M059J (cell line): ENCODE data around the gene SKI. TPM values are rescaled to one million over a fixed set of nuclear protein-coding genes. Genes with fewer than 3 reads are reported as not detected.
"Not testable (repeated sequence)": the region's sequence is repeated elsewhere in the genome, so short reads cannot be mapped to it uniquely, and the experiment has no call there.

Experiments
- DNase-seq: peaks from one replicate; pipeline ENCODE4 v3.0.0-alpha.2; 2012; ENCODE audit warnings: low read depth
- total RNA-seq: library from RNA; depleted of rRNA; stranded (reverse); fragments of >200 nt; shearing (Covaris generic); gene quantifications from 2 replicates; pipeline ENCODE4 v1.2.3, GENCODE V29; 2014

SKI gene
- total RNA-seq, 1 experiment from 2014 or later: 13.8 TPM

DNA sequence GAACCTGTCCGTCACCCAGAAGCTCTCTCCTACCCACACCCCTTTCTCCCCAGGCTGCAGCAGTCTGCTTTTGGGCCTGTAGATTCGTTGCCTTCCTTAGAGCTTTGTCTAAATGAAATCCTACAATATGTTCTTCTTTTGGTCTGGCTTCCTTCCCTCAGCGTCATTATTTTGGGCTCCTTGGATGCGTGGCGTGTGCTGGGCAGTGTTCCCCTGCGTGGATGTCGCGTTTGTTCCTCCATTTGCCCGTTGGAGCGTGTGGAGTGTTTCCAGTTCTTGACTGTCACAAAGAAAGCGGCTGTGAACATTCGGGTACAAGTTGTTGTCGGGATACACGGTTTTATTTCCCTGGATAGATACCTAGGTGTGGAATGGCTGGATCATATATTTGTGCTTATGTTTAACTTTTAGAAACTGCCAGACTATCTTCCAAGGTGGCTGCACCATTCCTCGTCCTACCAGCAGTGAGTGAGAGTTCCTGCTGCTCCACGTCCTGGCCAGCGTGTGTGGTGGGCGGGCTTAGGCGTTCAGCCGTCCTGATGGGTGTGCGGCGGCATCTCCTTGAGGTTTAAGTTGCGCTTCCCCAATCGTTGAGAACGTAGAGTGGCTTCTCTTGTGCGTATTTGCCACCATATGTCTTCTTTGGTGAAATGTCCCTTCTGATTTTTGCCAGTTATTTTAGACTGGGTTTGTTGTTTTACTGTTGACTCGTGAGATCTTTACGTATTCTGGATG, 31.7 kb downstream of the SKI start:
- DNase-seq: no peak

DNA sequence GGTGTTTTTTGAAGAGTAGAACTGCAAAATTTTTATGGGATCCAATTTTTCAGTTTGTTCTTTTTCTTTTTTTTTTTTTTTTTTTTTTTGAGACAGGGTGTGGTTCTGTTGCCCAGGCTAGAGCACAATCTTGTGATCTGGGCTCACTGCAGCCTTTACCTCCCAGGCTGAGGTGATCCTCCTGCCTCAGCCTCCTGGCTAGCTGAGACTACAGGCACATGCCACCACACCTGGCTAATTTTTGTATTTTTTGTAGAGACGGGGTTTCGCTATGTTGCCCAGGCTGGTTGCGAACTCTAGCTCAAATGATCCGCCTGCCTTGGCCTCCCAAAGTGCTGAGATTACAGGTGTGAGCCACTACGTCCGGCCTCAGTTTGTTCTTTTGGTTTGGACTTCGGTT, 32.4 kb downstream of the SKI start:
- DNase-seq: not testable (repeated sequence)

DNA sequence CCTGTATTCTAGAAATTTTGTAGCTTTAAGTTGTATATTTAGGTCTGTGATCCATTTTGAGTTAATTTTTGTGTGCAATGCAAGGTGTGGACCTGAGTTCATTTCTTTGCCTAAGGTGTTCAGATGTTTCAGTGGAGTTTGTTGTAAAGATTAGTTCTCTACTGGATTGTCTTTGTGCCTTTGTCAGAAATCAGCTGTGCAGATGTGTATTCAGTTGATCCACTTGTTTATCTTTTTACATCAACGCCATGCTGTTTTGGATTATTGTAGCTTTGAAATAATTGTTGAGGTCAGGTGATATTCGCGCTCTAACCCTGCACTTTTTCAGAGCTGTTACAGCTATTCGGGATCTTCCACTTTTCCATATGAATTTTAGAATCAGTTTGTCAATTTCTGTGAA, 32.8 kb downstream of the SKI start:
- DNase-seq: no peak

DNA sequence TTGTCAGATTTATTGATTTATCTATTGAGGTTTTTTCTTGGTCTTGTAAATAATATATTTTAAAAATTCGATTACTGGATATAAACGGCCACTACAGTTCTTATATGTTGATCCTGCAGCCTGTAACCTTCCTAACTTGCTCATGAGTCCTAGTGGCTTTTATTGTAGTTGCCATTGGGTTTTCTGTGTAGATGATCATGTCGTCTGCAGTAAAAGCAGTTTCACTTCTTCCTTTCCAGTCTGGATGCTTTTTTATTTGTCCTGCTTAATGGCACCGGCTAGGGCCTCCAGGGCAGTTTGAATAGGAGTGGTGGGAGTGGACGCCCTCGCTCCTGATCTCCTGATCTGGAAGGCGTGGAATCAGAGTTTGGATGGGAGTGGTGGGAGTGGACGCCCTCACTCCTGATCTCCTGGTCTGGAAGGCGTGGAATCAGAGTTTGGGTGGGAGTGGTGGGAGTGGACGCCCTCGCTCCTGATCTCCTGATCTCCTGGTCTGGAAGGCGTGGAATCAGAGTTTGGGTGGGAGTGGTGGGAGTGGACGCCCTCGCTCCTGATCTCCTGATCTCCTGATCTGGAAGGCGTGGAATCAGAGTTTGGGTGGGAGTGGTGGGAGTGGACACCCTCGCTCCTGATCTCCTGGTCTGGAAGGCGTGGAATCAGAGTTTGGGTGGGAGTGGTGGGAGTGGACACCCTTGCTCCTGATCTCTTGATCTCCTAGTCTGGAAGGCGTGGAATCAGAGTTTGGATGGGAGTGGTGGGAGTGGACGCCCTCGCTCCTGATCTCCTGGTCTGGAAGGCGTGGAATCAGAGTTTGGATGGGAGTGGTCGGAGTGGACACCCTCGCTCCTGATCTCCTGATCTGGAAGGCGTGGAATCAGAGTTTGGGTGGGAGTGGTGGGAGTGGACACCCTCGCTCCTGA, 33.6 kb downstream of the SKI start:
- not testable (repeated sequence) for DNase-seq

DNA sequence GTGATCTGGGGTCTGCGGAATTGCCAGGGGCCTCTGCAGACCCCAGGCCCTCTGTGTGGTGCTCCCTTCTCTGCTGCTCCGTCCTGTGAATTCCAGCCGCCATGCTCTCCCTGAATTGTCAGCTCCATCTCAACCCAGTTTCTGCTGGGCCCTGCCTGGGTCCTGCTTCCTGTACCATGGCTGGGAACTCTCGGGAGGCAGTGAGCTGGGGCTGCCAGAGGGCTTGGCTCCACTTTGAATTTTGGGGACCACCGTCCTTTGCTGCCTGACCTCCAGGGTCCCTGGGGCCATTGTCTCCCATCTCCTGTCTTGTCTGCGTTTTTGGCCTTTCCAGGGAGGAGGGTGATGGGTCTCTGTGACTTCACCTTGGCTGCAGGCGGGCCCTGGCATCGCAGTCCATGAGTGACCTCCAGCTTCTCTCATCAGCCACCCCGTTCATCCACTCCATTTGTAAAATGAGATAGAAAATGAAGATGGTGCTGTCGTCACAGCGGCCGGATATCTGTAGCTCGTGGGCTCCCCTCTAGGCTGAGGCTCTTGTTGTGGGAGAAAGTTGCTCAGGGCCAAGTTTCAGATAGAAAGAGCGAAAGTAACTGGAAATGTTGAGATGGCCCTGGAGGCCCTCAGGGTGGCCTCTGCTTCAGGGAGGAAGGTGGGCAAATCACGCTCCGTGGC, 38.3 kb downstream of the SKI start:
- no peak for DNase-seq

DNA sequence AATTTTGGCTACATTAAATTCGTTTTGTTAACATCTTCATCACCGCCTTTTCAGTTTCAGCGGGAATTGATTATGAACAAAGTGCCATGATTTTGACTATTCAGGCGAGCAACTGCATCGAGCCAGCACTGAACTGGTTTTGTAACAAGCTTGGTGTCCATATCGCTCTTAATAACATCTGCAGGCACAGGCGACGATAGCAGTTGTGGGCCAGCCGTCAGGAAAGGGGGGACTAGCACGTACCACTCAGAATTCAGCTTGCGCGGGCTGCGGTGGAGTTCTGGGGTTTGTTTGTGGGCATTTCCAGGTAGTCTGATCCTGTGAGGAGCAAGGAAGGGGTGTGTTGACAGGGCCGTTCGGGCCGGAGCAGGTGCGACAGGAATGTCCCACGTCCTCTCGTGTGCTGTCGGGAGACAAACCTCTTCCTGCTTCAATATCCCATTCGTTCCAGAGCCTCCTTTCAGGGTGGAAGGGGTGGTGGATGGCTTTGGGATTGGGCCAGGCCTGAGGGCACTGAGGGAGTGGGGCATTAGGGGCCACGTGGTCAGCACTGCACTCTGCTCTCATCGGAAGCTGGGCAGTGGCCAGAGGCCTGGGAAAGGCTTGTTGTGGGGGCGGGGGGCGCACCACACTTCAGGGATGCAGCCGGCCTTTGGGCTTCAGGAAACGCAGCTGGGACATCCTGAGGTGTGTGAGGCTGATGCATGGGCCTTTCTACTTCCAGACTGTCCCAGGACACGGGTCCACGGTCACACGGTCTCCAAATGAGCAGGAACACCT, 39.1 kb downstream of the SKI start:
- no peak for DNase-seq

DNA sequence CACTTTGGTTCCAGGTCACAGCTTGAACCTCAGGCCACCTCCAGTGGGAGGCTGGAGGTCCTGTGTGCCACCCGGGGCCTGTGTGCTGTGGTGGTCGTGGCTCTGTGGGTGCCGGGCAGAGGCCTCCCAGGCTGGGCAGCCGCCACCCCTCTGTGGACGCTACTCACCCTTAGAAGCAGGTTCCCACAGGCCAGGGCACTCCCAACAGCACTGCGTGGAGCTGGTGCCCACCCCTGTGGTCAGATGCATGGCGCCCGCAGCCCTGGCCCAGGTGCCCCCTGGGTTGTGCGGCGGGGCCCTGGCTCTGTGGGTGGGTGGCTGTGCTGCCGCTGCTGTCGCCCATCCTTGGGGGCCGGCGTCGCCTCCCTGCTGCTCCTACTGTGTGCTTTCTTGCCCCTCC, 39.7 kb downstream of the SKI start:
- no peak for DNase-seq

DNA sequence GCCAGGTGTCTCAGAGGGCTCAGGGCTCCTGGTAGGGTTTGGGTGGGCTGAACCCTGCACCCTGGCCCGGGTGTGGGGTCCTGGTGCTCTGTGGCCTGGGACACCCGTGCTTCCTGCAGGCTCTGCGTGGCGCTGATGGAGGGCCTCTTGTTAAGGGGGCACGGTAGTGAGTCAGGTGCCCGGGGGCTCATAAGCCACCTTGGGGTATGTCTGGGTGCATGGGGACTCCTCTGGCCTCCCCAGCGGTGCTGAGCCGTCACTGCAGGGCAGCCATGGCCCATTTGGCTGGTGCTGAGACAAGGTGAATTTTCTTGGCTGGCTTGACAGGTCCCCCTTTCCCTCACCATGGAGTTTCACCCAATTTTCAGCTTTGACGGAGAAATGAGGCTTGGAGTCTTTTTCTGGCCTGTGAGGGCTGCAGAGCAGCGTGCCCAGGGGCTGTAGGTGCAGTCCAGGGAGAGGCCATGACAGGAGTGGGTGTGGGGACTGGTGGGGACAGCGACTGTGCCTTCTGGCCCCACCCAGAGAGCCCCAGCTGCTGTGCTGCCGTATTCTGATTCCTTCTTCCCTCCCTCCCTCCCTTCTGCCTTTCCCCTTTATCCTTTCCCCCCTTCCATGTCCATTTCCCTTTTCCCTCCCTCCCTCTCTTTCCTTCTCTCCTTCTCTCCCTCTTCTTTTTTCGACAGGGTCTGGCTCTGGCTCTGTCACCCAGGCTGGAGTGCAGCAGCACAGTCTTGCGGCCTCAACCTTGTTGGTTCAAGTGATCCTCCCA, 40.4 kb downstream of the SKI start:
- no peak for DNase-seq

DNA sequence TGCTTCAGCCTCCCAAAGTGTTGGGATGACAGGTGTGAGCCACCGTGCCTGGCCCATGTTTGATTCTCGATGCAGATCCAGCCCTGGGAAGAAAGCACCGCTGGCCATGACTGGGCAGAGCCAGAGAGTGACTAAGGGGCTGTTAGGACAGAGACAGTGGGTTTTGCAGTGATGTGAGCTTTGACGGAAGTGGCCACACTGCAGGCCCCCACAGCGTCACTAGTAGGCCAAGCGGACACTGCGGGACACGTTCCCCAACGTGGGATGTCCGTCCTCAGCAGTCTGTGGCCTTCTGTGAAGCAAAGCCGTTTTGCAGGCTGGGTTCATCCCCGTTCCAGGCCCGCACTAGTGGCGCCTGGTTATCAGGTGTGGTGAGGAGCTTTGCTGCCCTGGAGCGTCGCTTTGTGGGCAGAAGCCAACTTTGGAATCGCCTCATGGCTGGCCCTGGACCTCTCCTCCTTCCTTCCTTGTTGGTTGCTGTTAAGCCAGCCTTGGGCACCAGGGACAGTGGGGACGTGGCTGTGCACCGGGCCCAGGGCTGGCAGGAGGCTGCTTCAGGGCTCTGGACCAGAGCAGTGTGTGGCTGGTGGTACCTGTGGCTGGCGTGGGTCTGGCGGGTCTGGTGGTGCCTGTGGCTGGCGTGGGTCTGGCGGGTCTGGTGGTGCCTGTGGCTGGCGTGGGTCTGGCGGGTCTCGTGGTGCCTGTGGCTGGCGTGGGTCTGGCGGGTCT, 41.2 kb downstream of the SKI start:
- no peak for DNase-seq

DNA sequence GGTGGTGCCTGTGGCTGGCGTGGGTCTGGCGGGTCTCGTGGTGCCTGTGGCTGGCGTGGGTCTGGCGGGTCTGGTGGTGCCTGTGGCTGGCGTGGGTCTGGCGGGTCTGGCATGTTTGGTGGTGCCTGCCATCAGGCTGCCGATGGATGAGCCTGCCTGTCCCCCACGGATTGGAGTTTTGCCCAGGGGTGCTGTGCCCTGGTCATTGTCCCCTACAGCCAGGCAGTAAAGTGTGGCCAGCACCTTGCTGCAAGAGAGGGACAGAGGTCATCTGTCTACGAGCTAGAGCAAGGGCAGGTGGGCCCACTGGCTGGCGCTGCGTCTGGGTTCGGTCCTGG, 41.8 kb downstream of the SKI start:
- no peak for DNase-seq

DNA sequence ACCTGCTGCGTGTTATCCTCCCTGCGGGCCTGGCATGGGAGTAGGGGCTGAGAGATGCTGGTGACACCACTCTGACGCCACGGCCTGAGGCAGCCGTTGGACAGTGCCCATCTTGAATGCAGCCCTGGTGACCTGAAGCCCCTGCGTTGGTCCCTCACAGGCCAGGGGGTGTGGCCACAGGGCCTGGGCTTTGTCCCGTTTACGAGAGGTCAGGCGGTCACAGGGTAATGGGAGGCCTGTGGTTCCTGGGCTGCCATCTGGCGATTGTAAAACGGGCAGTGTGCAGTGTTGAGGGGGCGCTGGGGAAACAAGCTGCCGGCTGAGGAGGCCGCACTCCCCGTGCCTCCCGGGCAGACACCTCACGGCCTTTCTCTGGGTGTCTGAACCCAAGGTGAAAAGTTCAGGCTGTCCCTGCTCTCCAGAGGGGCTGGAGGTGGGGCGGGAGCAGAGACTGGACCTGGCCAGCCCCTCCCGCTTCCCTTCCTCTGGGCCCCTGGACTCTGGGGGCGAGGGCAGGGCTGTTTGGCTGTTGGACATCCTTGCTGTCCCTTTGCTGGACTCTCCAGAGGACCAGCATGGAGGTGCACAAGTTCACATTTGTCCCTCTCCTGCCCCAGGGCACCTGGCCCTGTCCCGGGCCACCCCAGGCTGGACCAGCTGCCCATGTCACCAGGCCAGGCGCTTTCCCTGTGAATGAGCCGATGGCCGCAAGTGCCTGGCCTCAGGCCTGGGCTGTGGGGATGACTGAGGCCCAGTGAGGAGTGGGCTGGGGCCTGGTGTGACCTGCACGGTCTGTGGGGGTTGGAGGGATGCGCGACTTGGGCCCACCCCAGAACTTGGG, 42.4 kb downstream of the SKI start:
- no peak for DNase-seq

DNA sequence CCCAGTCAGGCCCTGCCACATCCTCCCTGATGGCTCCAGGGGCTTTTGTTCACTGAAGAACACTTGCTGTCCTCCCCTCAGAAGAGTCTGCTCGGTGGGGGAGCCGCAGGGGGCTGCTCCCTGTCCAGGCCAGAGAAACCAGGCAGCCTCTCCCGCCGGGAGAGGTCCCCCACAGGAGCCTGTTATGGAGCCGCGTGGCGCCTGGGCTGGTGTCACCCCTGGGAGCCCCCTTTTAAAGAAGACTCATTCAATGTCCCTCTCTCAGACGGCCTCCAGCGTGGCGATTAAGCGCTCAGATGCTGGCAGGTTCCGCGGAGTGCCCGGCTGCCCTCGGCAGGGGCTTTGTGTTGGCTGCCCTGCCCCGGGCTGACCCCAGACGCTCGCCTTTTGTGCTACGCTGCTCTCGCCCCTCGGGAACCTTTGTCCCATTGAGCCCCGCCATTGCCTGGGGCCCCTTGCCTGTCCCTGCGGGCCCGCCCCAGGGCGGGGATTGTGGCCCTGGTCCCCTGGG, 43.1 kb downstream of the SKI start:
- DNase-seq: no peak

DNA sequence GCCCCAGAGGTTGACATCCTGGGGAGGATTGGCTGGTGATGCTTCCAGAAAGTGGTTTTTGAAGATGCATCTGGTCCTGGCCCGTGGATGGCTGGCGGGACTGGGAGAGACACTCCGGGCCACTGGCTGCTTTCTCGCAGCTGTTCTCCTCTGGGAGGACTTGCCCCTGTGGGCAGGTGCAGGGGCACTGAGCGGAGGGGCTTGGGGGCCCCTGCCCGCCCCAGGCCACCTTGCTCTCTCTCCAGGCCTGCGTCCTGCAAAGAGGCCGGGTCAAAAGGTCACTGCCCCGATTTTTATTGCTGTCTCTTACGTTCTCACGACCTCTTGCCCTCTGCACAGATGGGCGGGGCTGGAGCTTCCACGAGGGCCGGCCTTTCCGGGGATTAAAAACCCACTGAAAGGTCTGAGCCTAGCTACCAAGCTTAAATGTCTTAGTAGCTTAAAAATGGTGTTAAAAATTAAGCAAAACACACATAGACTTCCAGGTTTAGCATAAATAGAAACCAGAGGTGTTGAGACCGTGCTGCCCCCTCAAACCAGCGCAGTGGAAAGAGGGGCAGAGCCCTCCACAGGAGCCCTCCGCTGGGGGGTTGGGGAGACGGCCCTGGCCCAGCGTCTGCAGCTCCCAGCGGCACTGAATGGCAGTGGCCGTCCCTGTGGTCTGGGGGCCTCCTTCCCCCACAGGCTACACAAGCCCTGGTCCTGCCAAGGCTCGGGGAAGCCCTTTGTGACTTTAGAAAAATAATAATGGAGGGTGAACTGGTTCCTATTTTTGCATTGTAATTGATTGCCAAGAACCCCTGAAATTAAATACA, 43.9 kb downstream of the SKI start:
- DNase-seq: no peak

DNA sequence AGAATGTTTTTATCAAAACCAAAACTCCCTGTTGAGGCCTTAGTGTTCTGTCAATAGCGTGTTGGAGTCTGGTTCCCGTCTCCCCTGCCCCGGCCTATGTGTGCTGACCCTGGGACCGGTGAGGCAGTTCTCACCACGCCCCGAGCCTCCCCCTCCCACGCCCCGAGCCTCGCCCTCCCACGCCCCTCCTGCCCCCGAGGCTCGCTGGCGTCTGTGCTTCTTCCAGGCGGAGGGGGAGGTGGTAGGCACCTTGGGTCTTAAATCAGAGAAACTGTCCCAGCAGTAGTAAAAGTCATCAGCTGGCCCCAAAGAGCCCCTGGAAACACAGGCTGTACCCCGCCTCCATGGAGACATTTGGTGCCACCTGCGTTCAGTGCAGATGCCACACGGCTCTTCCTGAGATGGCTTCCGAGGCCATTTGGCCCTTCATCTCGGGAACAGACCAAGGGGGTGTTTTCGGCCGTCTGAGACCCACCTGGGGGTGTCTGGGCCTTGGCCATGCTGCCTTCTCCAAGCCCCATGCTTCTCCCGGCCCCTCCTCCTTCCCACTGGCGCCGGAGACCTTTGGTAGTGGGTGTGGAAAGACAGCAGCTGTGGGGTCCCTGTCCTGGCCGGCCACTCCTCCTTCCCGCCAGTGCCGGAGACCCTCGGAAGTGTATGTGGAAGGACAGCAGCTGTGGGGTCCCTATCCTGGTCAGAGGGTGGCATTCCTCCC, 44.7 kb downstream of the SKI start:
- no peak for DNase-seq

DNA sequence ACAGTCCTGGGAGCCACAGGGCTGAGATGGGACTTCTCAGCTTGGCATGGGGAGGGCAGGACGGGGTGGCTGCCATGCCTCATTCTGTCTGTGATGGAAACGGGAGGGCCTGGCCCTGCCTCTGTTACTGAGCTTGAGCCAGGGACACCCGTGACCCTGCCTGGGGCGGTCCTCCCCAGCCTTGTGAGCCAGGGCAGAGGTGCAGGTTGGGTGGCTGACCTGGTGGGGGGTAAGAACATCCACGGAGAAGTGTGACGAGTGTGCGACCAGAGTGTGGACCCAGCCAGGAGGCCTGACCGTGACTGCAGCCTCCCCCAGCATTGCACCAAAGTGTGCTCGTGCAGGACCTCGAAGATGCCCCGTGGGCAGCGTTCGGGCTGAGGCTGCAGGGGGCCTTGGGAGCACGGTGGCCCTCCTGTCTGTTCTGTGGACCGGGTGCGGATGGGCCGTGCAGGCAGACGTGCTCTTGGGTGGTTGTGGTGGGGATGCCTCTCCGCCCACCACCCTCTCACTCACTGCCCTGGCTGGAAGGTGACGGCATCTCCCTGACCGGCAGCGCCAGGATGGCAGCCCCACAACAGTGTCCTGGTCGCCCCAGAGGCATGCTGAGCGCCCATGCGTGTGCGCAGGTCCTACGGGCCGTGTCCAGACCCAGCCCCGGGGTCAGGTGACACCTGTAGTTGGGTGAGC, 45.4 kb downstream of the SKI start:
- no peak for DNase-seq

DNA sequence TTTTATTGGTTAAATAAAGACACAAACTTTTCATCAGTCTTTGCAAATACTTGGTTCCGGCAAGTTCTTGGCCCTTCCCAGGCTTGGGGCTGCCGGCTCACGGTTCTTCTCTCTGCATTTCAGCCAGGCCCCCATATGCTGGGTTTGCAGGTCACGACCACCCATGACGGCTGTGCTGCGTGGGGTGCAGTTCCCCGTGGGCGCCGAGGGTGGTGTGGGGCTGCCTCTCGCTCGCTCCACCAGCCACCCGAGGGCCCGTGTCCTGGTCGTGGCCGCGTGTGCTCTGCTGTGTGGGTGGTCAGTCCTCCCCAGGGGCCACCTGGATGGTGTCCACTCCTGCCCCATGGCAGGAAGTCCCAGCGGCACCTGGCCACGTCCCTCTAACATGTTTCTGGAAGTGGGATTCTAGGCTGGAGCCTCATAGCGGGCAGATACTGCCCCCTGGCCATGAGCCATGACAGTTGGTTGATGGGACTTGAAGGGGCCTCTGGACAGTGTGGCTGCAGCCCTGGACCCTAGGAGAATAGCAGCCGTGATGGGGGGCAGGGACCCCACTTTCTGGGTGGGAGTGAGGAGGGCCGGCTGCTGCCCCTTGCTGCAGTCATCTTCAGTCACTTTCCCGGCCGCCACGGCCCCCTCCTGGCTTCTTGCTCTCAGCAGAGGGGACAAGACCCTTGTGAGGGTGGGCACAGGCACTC, 46.3 kb downstream of the SKI start:
- DNase-seq: no peak
